SK-N-SH (cell line): ENCODE measurements around the gene MVD.

Source experiments
- FOXJ3 ChIP-seq: sonication (generic); formaldehyde crosslinking; IDR thresholded peaks from 2 replicates; pipeline ENCODE4 v1.5.1; 2020; ENCODE audit warnings: mild to moderate bottlenecking, missing genetic modification reagents
- SMC3 ChIP-seq: IDR thresholded peaks from 2 replicates; pipeline ENCODE4 v1.6.1; 2012; ENCODE audit warnings: low read depth, low read length, improper control_type of control experiment
- YY1 ChIP-seq: IDR thresholded peaks from 2 replicates; pipeline ENCODE4 v1.4.0; 2012; ENCODE audit warnings: low read depth, mild to moderate bottlenecking
- TF ChIP-seq, protein P1 (sequence below): fragments of 200-600 bp; sonication (generic); IDR thresholded peaks from 2 replicates; pipeline ENCODE4 v1.6.1; 2017; ENCODE audit warnings: antibody characterized with exemption, mild to moderate bottlenecking, moderate library complexity

DNA sequence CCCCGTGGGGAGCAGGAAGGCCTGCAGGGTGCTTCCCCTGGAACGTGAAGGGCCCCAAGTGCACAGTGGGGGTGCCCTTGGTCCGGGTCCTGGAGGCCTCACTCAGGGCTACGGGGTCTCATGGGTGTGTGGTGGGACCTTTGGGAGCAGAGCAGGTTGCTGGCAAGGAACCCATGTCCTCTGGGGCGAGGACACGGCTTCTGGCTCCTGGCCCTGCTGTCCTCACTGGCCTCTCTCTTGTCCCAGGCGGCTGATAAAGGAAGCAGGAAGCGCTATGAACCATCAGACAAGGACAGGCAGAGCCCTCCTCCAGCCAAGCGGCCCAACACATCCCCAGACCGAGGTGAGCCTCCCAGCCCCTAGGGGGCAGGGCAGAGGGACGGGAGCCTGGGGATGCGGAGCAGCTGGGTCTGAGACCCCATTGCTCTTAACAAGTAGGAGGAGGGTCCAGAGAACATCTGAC is 34.3 kb downstream of the MVD start:
- TF ChIP-seq, protein P1, sequence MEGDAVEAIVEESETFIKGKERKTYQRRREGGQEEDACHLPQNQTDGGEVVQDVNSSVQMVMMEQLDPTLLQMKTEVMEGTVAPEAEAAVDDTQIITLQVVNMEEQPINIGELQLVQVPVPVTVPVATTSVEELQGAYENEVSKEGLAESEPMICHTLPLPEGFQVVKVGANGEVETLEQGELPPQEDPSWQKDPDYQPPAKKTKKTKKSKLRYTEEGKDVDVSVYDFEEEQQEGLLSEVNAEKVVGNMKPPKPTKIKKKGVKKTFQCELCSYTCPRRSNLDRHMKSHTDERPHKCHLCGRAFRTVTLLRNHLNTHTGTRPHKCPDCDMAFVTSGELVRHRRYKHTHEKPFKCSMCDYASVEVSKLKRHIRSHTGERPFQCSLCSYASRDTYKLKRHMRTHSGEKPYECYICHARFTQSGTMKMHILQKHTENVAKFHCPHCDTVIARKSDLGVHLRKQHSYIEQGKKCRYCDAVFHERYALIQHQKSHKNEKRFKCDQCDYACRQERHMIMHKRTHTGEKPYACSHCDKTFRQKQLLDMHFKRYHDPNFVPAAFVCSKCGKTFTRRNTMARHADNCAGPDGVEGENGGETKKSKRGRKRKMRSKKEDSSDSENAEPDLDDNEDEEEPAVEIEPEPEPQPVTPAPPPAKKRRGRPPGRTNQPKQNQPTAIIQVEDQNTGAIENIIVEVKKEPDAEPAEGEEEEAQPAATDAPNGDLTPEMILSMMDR: peak; percentile 54
- TF ChIP-seq SMC3: no peak
- no peak for TF ChIP-seq YY1
- TF ChIP-seq FOXJ3: no peak
